ENCODE results near the gene CNOT6L. TPM values are rescaled to one million over a fixed set of nuclear protein-coding genes. Genes with fewer than 3 reads are reported as not detected.
"Not testable (repeated sequence)": the region's sequence is repeated elsewhere in the genome, so short reads cannot be mapped to it uniquely, and the experiment has no call there.

Gene CNOT6L
- polyA plus RNA-seq, 1 donor from 2014 or later, result 14.4 TPM

- no peaks in the 10 kb centered on the region for H3K9me3 ChIP-seq (ENCODE audit: low read length)
- H3K27me3 ChIP-seq (ENCODE audit: insufficient read depth, low read depth, low read length), result no peaks in the 10 kb centered on the region
- H3K79me2 ChIP-seq (replicated peaks; ENCODE audit: insufficient read depth, low read length), result peaks cover 44% of the 10 kb centered on the region
- H3K4me3 ChIP-seq (ENCODE audit: low read length), result no peak overlapping the region
- no peak overlapping the region for H2AFZ ChIP-seq (ENCODE audit: low read depth, low read length)
- TF ChIP-seq, protein P1, sequence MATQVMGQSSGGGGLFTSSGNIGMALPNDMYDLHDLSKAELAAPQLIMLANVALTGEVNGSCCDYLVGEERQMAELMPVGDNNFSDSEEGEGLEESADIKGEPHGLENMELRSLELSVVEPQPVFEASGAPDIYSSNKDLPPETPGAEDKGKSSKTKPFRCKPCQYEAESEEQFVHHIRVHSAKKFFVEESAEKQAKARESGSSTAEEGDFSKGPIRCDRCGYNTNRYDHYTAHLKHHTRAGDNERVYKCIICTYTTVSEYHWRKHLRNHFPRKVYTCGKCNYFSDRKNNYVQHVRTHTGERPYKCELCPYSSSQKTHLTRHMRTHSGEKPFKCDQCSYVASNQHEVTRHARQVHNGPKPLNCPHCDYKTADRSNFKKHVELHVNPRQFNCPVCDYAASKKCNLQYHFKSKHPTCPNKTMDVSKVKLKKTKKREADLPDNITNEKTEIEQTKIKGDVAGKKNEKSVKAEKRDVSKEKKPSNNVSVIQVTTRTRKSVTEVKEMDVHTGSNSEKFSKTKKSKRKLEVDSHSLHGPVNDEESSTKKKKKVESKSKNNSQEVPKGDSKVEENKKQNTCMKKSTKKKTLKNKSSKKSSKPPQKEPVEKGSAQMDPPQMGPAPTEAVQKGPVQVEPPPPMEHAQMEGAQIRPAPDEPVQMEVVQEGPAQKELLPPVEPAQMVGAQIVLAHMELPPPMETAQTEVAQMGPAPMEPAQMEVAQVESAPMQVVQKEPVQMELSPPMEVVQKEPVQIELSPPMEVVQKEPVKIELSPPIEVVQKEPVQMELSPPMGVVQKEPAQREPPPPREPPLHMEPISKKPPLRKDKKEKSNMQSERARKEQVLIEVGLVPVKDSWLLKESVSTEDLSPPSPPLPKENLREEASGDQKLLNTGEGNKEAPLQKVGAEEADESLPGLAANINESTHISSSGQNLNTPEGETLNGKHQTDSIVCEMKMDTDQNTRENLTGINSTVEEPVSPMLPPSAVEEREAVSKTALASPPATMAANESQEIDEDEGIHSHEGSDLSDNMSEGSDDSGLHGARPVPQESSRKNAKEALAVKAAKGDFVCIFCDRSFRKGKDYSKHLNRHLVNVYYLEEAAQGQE (IDR thresholded peaks at IDR 0.05; ENCODE audit: borderline replicate concordance), result no peak
- TF ChIP-seq EP300 (conservative IDR thresholded peaks at IDR 0.05; ENCODE audit: poor library complexity, severe bottlenecking) (no peak), MXI1 (conservative IDR thresholded peaks at IDR 0.05; ENCODE audit: poor library complexity, severe bottlenecking) (no peak), TAF1 (IDR thresholded peaks at IDR 0.05; ENCODE audit: low read depth) (no peak), RAD21 (conservative IDR thresholded peaks at IDR 0.05) (no peak), EZH2 (IDR thresholded peaks at IDR 0.05; ENCODE audit: borderline replicate concordance, insufficient read depth, low read length, poor library complexity, severe bottlenecking) (no peak), POLR2AphosphoS5 (IDR thresholded peaks at IDR 0.05) (no peak), SMC3 (conservative IDR thresholded peaks at IDR 0.05; ENCODE audit: poor library complexity) (no peak)
- TF ChIP-seq, protein P2, sequence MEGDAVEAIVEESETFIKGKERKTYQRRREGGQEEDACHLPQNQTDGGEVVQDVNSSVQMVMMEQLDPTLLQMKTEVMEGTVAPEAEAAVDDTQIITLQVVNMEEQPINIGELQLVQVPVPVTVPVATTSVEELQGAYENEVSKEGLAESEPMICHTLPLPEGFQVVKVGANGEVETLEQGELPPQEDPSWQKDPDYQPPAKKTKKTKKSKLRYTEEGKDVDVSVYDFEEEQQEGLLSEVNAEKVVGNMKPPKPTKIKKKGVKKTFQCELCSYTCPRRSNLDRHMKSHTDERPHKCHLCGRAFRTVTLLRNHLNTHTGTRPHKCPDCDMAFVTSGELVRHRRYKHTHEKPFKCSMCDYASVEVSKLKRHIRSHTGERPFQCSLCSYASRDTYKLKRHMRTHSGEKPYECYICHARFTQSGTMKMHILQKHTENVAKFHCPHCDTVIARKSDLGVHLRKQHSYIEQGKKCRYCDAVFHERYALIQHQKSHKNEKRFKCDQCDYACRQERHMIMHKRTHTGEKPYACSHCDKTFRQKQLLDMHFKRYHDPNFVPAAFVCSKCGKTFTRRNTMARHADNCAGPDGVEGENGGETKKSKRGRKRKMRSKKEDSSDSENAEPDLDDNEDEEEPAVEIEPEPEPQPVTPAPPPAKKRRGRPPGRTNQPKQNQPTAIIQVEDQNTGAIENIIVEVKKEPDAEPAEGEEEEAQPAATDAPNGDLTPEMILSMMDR (IDR thresholded peaks at IDR 0.05; ENCODE audit: poor library complexity, severe bottlenecking), result no peak
- H3K36me3 ChIP-seq (ENCODE audit: insufficient read depth, low read length), result no peaks in the 10 kb centered on the region
- H3K4me2 ChIP-seq (ENCODE audit: low read length), result no peak overlapping the region
- no peak overlapping the region for H3K9ac ChIP-seq (ENCODE audit: low read length)
- no peaks in the 10 kb centered on the region for H3K9me2 ChIP-seq (ENCODE audit: insufficient read depth, low read length)
- no peaks in the 10 kb centered on the region for H4K20me1 ChIP-seq (ENCODE audit: insufficient read depth)
- no peaks in the 10 kb centered on the region for H3F3A ChIP-seq (ENCODE audit: insufficient read depth, low read length, poor library complexity, severe bottlenecking)
- no peak overlapping the region for H3K27ac ChIP-seq (ENCODE audit: low read length)
Observed at GRCh38 chr4:77782102-77782835, 36.9 kb downstream of the CNOT6L start.

- H3K27ac ChIP-seq (ENCODE audit: low read length); H2AFZ ChIP-seq (ENCODE audit: low read depth, low read length); H3K36me3 ChIP-seq (ENCODE audit: insufficient read depth, low read length); H3K4me3 ChIP-seq (ENCODE audit: low read length); H3K9me3 ChIP-seq (ENCODE audit: low read length); H3K9me2 ChIP-seq (ENCODE audit: insufficient read depth, low read length); H3K9ac ChIP-seq (ENCODE audit: low read length); H3K27me3 ChIP-seq (ENCODE audit: insufficient read depth, low read depth, low read length); H3F3A ChIP-seq (ENCODE audit: insufficient read depth, low read length, poor library complexity, severe bottlenecking); H4K20me1 ChIP-seq (ENCODE audit: insufficient read depth); H3K4me2 ChIP-seq (ENCODE audit: low read length): not testable (repeated sequence)
- H3K79me2 ChIP-seq (replicated peaks; ENCODE audit: insufficient read depth, low read length), result peaks cover 41% of the 10 kb centered on the region
Observed at GRCh38 chr4:77780762-77781161, 38.4 kb downstream of the CNOT6L start.

Measured in neural cell (in vitro differentiated cells).